Measurements from ENCODE around the gene IGSF6.
"Not testable (repeated sequence)": the region's sequence is repeated elsewhere in the genome, so short reads cannot be mapped to it uniquely, and the experiment has no call there.

DNA sequence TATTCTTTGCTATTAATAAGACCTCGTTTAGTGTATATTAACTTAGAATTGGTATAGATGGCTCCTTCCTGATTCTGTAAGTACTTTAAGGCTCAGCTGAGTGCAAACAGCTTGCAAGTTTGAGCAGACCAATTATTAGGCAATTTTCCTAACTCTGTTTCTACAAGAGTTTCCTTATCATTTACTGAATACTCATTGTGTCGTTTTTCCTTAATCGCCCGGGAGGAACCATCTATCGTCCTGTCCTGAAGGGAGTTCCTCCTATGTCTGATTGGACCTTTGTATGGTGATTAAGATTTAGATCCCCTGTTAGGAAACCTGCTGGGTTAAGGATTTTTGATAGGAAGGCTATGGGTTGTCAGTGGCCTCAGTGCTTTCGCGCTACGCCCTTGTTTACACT is 21.0 kb downstream of the IGSF6 start:
- TF ChIP-seq, protein P1, sequence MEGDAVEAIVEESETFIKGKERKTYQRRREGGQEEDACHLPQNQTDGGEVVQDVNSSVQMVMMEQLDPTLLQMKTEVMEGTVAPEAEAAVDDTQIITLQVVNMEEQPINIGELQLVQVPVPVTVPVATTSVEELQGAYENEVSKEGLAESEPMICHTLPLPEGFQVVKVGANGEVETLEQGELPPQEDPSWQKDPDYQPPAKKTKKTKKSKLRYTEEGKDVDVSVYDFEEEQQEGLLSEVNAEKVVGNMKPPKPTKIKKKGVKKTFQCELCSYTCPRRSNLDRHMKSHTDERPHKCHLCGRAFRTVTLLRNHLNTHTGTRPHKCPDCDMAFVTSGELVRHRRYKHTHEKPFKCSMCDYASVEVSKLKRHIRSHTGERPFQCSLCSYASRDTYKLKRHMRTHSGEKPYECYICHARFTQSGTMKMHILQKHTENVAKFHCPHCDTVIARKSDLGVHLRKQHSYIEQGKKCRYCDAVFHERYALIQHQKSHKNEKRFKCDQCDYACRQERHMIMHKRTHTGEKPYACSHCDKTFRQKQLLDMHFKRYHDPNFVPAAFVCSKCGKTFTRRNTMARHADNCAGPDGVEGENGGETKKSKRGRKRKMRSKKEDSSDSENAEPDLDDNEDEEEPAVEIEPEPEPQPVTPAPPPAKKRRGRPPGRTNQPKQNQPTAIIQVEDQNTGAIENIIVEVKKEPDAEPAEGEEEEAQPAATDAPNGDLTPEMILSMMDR (conservative IDR thresholded peaks at IDR 0.05; ENCODE audit: low read depth, low read length): not testable (repeated sequence)
- TF ChIP-seq NFE2L2 (IDR thresholded peaks at IDR 0.05; ENCODE audit: low read depth, low read length); POLR2A (IDR thresholded peaks at IDR 0.05; ENCODE audit: low read depth, low read length); MAZ (IDR thresholded peaks at IDR 0.05; ENCODE audit: borderline replicate concordance, low read depth, low read length); RAD21 (IDR thresholded peaks at IDR 0.05; ENCODE audit: low read length): not testable (repeated sequence)

Data from IMR-90 (cell line).